AG08396 (cell line): Measurements from ENCODE around the gene WDR6.
"Not testable (repeated sequence)": the region's sequence is repeated elsewhere in the genome, so short reads cannot be mapped to it uniquely, and the experiment has no call there.

Source experiments
- DNase-seq: peaks from one replicate; pipeline ENCODE4 v3.0.0; 2012; ENCODE audit warnings: low spot score, mixed read lengths

WDR6 gene

GRCh38 chr3:48990636-48991469 is 16.3 kb upstream of the WDR6 start:
- DNase-seq, result no peak

- DNase-seq, result no peak
Observed at GRCh38 chr3:48991851-48992545, 15.2 kb upstream of the WDR6 start.

GRCh38 chr3:48993834-48994233 is 13.4 kb upstream of the WDR6 start:
- no peak for DNase-seq

GRCh38 chr3:48996640-48997039 is 10.6 kb upstream of the WDR6 start:
- no peak for DNase-seq

- DNase-seq, result no peak
Observed at GRCh38 chr3:48997102-48997635, 10.0 kb upstream of the WDR6 start.

- no peak for DNase-seq
Observed at GRCh38 chr3:48997714-48998637, 9.2 kb upstream of the WDR6 start.

- no peak for DNase-seq
Observed at GRCh38 chr3:48999085-48999858, 7.9 kb upstream of the WDR6 start.

- no peak for DNase-seq
Observed at GRCh38 chr3:49001155-49001554, 6.0 kb upstream of the WDR6 start.

- DNase-seq, result no peak
Observed at GRCh38 chr3:49004352-49005302, 2.6 kb upstream of the WDR6 start.

- DNase-seq, result no peak
Observed at GRCh38 chr3:49005303-49005680, 1.9 kb upstream of the WDR6 start.

GRCh38 chr3:49005998-49006397 is 1.2 kb upstream of the WDR6 start:
- DNase-seq, result no peak

GRCh38 chr3:49006408-49007067 is 653 bp upstream of the WDR6 start:
- DNase-seq, result peak; percentile 45

- DNase-seq, result peak; percentile 92
Observed at GRCh38 chr3:49007771-49008528, 759 bp downstream of the WDR6 start.

- DNase-seq, result not testable (repeated sequence)
Observed at GRCh38 chr3:49008627-49009026, 1.4 kb downstream of the WDR6 start.

- DNase-seq, result no peak
Observed at GRCh38 chr3:49009396-49009795, 2.2 kb downstream of the WDR6 start.

- no peak for DNase-seq
Observed at GRCh38 chr3:49012441-49013017, 5.3 kb downstream of the WDR6 start.

GRCh38 chr3:49013113-49013737 is 6.0 kb downstream of the WDR6 start:
- no peak for DNase-seq
